ENCODE data around the gene NFYB. TPM values are rescaled to one million over a fixed set of nuclear protein-coding genes. Genes with fewer than 3 reads are reported as not detected.
"Not testable (repeated sequence)": the region's sequence is repeated elsewhere in the genome, so short reads cannot be mapped to it uniquely, and the experiment has no call there.

NFYB gene
- 25.6 and 26.7 TPM in 2 replicates for total RNA-seq

- intact Hi-C loops (cut with micrococcal nuclease): loop anchor here (1.0 to 10.0 kb wide), 8 partner anchors 74 to 1187 kb away; partner anchors contain the start of genes CHST11, EID3, HCFC2 and HSP90B1
Measured at GRCh38 chr12:104137902-104138796, at the start of gene NFYB. NFYB (minus strand) TSS chr12:104138210; CDS start chr12:104135453, 2,757 bp downstream.

GRCh38 chr12:104187446-104188155, 49.6 kb upstream of the NFYB start:
- intact Hi-C loops (cut with micrococcal nuclease): no loop called here

GRCh38 chr12:104183443-104183842, 45.4 kb upstream of the NFYB start:
- intact Hi-C loops (cut with micrococcal nuclease): no loop called here

- intact Hi-C loops (cut with micrococcal nuclease): no loop called here
Measured at GRCh38 chr12:104182621-104183378, 44.8 kb upstream of the NFYB start.

GRCh38 chr12:104182144-104182543, 44.1 kb upstream of the NFYB start:
- intact Hi-C loops (cut with micrococcal nuclease): no loop called here

GRCh38 chr12:104181313-104181712, 43.3 kb upstream of the NFYB start:
- intact Hi-C loops (cut with micrococcal nuclease): no loop called here

GRCh38 chr12:104180374-104180773, 42.4 kb upstream of the NFYB start:
- intact Hi-C loops (cut with micrococcal nuclease): no loop called here

- intact Hi-C loops (cut with micrococcal nuclease): no loop called here
Measured at GRCh38 chr12:104177663-104178501, 39.9 kb upstream of the NFYB start.

- intact Hi-C loops (cut with micrococcal nuclease): no loop called here
Measured at GRCh38 chr12:104177336-104177662, 39.3 kb upstream of the NFYB start.

GRCh38 chr12:104175726-104176247, 37.8 kb upstream of the NFYB start:
- intact Hi-C loops (cut with micrococcal nuclease): no loop called here

GRCh38 chr12:104173804-104174203, 35.8 kb upstream of the NFYB start:
- intact Hi-C loops (cut with micrococcal nuclease): not testable (repeated sequence)

GRCh38 chr12:104172570-104172947, 34.5 kb upstream of the NFYB start:
- intact Hi-C loops (cut with micrococcal nuclease): no loop called here

GRCh38 chr12:104171785-104172569, 34.0 kb upstream of the NFYB start:
- intact Hi-C loops (cut with micrococcal nuclease): no loop called here

GRCh38 chr12:104168596-104168995, 30.6 kb upstream of the NFYB start:
- intact Hi-C loops (cut with micrococcal nuclease): no loop called here

- intact Hi-C loops (cut with micrococcal nuclease): no loop called here
Measured at GRCh38 chr12:104167519-104168458, 29.8 kb upstream of the NFYB start.

GRCh38 chr12:104166465-104166864, 28.5 kb upstream of the NFYB start:
- intact Hi-C loops (cut with micrococcal nuclease): no loop called here

GRCh38 chr12:104165801-104166200, 27.8 kb upstream of the NFYB start:
- intact Hi-C loops (cut with micrococcal nuclease): no loop called here

GRCh38 chr12:104164634-104165033, 26.6 kb upstream of the NFYB start:
- intact Hi-C loops (cut with micrococcal nuclease): no loop called here

- intact Hi-C loops (cut with micrococcal nuclease): no loop called here
Measured at GRCh38 chr12:104163631-104164030, 25.6 kb upstream of the NFYB start.
